ENCODE data around the gene NIPBL. TPM values are rescaled to one million over a fixed set of nuclear protein-coding genes. Genes with fewer than 3 reads are reported as not detected.
A peak's percentile ranks its signal among the peaks of the same experiment; 100 is the strongest.

Gene NIPBL
- total and polyA plus RNA-seq, 8 donors = 48.8 to 80.2 (median 67.6) TPM

DNA sequence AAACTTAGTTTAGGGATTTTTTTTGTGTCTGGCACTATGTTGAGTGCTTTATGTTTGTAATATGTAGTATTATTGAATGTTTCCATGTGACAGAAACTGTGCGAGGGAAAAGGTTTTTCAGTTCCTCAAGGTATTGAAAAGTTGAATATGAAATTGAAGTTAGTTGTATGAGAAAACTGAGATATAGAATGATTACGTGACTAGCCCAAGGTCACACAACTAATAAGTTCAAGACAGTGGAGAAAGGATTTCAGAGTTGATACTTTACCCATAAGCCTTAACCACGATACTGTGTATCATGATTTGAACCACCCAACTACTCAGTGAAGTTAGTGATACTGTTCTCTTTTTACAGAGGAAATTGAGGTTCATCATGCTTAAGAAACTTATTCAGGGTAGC lies 5.7 kb downstream of the NIPBL start:
- TF ChIP-seq CTCF (IDR thresholded peaks at IDR 0.05) = no peak
- H3K4me1 ChIP-seq = peaks cover 18 to 81% of the 10 kb centered on the region in 2 donors
- intact Hi-C loops (cut with DNase I) = no loop called here
- no peaks in the 10 kb centered on the region for H3K9me3 ChIP-seq
- no peaks in the 10 kb centered on the region for H3K27me3 ChIP-seq
- DNase-seq = no peak
- no peak overlapping the region for H3K4me3 ChIP-seq
- no peaks in the 10 kb centered on the region for H3K36me3 ChIP-seq
- no peak for ATAC-seq
- no peak overlapping the region for H3K27ac ChIP-seq

GRCh38 chr5:36883894-36884462 lies 7.4 kb downstream of the NIPBL start:
- Histone ChIP-seq H3K27ac (no peak overlapping the region), H3K4me3 (no peak overlapping the region), H3K27me3 (no peaks in the 10 kb centered on the region), H3K9me3 (no peaks in the 10 kb centered on the region), H3K36me3 (no peaks in the 10 kb centered on the region), H3K4me1 (peaks cover 9 to 82% of the 10 kb centered on the region in 2 donors)
- ATAC-seq (no peak), DNase-seq (no peak)
- no peak for TF ChIP-seq CTCF (IDR thresholded peaks at IDR 0.05)
- intact Hi-C loops (cut with DNase I) = no loop called here

DNA sequence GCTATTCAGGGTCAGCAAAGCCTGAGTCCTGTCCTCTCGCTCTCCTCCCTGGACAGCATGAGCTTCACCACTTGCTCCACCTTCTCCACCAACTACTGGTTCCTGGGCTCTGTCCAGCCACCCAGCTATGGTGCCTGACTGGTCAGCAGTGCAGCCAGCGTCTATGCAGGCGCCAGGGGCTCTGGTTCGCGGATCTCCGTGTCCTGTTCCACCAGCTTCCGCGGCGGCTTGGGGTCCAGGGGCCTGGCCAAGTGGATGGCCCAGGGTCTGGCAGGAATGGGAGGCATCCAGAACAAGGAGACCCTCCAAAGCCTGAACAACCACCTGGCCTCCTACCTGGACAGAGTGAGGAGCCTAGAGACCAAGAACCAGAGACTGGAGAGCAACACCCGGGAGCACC lies 8.6 kb downstream of the NIPBL start:
- intact Hi-C loops (cut with DNase I) = no loop called here
- Histone ChIP-seq H3K9me3 (no peaks in the 10 kb centered on the region), H3K4me1 (peaks cover 9 to 70% of the 10 kb centered on the region in 2 donors), H3K4me3 (no peak overlapping the region), H3K27ac (no peak overlapping the region), H3K36me3 (no peaks in the 10 kb centered on the region), H3K27me3 (no peaks in the 10 kb centered on the region)
- peak in 1 of 4 donors; percentile 75 for DNase-seq
- ATAC-seq = no peak
- TF ChIP-seq CTCF (IDR thresholded peaks at IDR 0.05) = no peak

DNA sequence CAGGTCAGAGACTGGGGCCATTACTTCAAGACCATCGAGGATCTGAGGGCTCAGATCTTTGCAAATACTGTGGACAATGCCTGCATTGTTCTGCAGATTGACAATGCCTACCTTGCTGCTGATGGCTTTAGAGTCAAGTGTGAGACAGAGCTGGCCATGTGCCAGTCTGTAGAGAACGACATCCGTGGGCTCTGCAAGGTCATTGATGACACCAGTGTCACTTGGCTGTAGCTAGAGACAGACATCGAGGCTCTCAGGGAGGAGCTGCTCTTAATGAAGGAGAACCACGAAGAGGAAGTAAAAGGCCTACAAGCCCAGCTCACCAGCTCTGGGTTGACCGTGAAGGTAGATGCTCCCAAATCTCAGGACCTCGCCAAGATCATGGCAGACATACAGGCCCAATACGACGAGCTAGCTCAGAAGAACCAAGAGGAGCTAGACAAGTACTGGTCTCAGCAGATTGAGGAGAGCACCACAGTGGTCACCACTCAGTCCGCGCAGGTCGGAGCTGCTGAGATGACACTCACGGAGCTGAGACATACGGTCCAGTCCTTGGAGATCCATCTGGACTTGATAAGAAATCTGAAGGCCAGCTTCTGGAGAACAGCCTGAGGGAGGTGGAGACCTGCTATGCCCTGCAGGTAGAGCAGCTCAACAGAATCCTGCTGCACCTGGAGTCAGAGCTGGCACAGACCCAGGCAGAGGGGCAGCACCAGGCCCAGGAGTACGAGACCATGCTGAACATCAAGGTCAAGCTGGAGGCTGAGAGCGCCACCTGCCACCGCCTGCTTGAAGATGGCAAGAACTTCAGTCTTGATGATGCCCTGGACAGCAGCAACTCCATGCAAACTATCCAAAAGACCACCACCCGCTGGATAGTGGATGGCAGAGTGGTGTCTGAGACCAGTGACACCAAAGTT lies 9.3 kb downstream of the NIPBL start:
- no peaks in the 10 kb centered on the region for H3K9me3 ChIP-seq
- H3K4me3 ChIP-seq = no peak overlapping the region
- intact Hi-C loops (cut with DNase I) = no loop called here
- H3K27ac ChIP-seq = no peak overlapping the region
- H3K4me1 ChIP-seq = peaks cover 3 to 63% of the 10 kb centered on the region in 2 donors
- H3K36me3 ChIP-seq = peaks cover 0 to 2% of the 10 kb centered on the region in 2 donors
- H3K27me3 ChIP-seq = no peaks in the 10 kb centered on the region
- ATAC-seq (no peak), DNase-seq (no peak)
- no peak for TF ChIP-seq CTCF (IDR thresholded peaks at IDR 0.05)

GRCh38 chr5:36886791-36887190 lies 10.2 kb downstream of the NIPBL start:
- ATAC-seq = no peak
- Histone ChIP-seq H3K27ac (no peak overlapping the region), H3K4me1 (peaks cover 0 to 54% of the 10 kb centered on the region in 2 donors), H3K4me3 (no peak overlapping the region), H3K9me3 (no peaks in the 10 kb centered on the region), H3K27me3 (no peaks in the 10 kb centered on the region), H3K36me3 (peaks cover 0 to 7% of the 10 kb centered on the region in 2 donors)
- no peak for TF ChIP-seq CTCF (IDR thresholded peaks at IDR 0.05)
- intact Hi-C loops (cut with DNase I) = no loop called here
- no peak for DNase-seq

All from left lung (tissue), 10 donors.